SK-N-SH (cell line): Measurements from ENCODE around the gene PER2.

Experiments used
- CHD2 ChIP-seq: fragments of 150-350 bp; IDR thresholded peaks from 2 replicates; pipeline ENCODE4 v1.6.1; 2018; ENCODE audit warnings: low read length; ENCODE audit not compliant: partially characterized antibody
- CTCF ChIP-seq: fragments of 200-600 bp; sonication (generic); IDR thresholded peaks from 2 replicates; pipeline ENCODE4 v1.6.1; 2017; ENCODE audit warnings: antibody characterized with exemption, mild to moderate bottlenecking, moderate library complexity
- GATA2 ChIP-seq: sonication (generic); formaldehyde crosslinking; IDR thresholded peaks from 2 replicates; pipeline ENCODE4 v1.5.0; 2020; ENCODE audit warnings: mild to moderate bottlenecking, missing genetic modification reagents
- NRF1 ChIP-seq: IDR thresholded peaks from 2 replicates; pipeline ENCODE4 v1.6.1; 2012; ENCODE audit warnings: low read depth, mild to moderate bottlenecking, low read length
- POLR2AphosphoS5 ChIP-seq: IDR thresholded peaks from 2 replicates; pipeline ENCODE4 v1.6.1; 2012; ENCODE audit warnings: low read depth, low read length
- USF1 ChIP-seq: IDR thresholded peaks from 2 replicates; pipeline ENCODE4 v1.4.0; 2012; ENCODE audit warnings: low read depth, borderline replicate concordance

GRCh38 chr2:238252766-238253630 lies 35.4 kb downstream of the PER2 start:
- TF ChIP-seq CTCF (no peak), POLR2AphosphoS5 (no peak), GATA2 (no peak), NRF1 (no peak), USF1 (no peak), CHD2 (no peak)
